Measurements from ENCODE around the gene COL20A1.

Gene COL20A1

GRCh38 chr20:63343460-63344445 is 50.8 kb downstream of the COL20A1 start:
- TF ChIP-seq CTCF (IDR thresholded peaks at IDR 0.05) = no peak
- H3K27ac ChIP-seq = no peak overlapping the region

DNA sequence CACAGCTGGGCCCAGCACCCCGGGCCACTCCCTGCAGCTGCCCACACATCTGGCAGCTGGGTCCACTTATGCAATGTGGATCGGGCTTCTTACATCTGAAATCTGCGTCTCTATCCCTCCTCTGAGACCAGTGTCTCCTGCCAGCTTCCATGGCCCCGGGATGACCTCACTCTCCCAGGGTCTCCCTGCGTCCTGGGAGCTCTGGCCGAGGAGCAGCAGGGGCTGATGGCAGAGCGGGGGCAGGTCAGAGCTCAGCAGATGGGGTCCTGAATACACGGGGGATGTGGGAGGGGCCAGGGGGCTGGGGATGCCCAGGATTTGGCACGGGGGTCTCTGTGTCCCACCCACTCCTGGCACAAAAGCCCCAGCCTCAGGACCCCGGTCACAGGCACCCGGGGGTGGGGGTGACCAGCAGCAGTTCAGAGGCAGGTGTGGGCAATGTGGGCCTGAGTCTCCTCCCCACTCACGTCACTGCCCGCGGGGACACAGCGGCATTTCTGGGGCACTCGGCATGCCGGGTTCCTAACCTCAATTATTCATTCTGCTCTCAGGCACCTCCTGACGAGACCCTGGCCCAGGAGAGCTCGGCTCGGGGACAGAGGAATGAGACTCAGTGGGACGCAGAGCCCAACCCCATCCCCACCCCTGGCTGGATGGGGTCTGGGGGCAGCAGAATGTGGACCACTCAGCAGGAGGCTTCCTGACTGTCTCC is 51.8 kb downstream of the COL20A1 start:
- no peak overlapping the region for H3K27ac ChIP-seq
- TF ChIP-seq CTCF (IDR thresholded peaks at IDR 0.05) = no peak
- no peak for TF ChIP-seq ZFX (IDR thresholded peaks at IDR 0.05; ENCODE audit: borderline replicate concordance)

DNA sequence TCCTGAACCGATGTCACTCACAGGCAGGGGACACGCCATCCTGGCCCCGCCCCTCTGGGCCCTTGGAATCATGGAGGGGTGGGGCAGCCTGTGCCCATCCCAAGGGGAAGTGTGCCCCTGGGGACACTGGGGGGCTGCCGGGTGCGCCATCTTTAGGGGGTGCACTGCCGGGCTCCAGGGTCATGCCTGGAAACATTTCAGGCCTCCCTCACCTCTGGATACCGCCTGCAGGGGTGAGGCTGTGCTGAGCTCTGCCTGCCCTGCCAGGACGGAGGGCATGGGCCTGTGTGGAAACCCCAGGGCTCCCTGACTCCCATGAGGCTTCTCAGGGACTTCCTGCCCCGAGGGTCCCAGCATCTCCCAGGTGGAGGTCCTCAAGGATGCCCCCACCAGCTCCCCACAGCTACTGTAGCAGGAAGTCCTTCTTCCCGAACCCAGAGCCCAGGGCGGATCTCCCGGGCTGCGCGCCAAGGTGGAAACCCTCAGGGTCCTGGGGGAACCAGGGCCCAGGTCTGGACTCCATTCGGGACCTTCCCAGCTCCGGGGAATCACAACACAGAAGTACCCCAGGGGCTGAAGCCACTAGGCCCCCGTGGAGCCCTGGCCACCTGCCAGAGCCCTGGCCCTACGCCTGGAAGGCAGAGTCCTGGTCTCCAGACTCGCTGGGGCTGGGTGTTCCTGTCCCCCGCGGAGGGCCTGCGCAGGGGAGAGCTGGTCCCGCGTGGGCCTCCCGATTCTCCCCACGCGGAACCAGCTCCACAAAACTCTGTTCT is 52.5 kb downstream of the COL20A1 start:
- TF ChIP-seq ZFX (IDR thresholded peaks at IDR 0.05; ENCODE audit: borderline replicate concordance) = no peak
- TF ChIP-seq CTCF (IDR thresholded peaks at IDR 0.05) = no peak
- H3K27ac ChIP-seq = no peak overlapping the region

GRCh38 chr20:63346131-63347080 is 53.4 kb downstream of the COL20A1 start:
- TF ChIP-seq ZFX (IDR thresholded peaks at IDR 0.05; ENCODE audit: borderline replicate concordance) = no peak
- no peak for TF ChIP-seq CTCF (IDR thresholded peaks at IDR 0.05)

GRCh38 chr20:63347081-63347741 is 54.2 kb downstream of the COL20A1 start:
- H3K27ac ChIP-seq = no peak overlapping the region

More at GRCh38 chr20:63346131-63347080, 53.4 kb downstream of the COL20A1 start:
- H3K27ac ChIP-seq = no peak overlapping the region

More at GRCh38 chr20:63347081-63347741, 54.2 kb downstream of the COL20A1 start:
- TF ChIP-seq ZFX (IDR thresholded peaks at IDR 0.05; ENCODE audit: borderline replicate concordance) (no peak), CTCF (IDR thresholded peaks at IDR 0.05) (no peak)

Data from 22Rv1 (cell line).